ENCODE data around the gene TMEM185B.

Gene TMEM185B

DNA sequence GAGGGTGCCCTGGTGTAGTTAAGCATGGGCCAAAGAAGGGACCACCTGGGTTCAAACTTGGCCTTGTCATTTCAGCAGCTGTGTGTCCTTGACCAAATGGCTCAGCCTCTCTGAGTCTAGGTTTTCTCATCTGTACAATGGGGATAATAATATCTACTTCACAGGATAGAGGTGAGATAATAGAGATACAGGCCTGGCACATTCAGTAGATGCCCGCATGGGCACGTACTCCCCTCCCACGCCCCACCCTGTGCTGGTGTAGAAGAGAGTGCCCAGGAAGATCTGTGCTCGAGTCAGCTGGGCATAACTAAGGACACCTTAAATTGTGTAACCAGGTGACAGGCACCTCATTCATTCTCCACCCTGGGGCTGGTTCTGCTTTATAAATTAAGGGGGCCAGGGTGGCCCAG is 8.4 kb upstream of the TMEM185B start:
- DNase-seq (ENCODE audit: low read depth in 2 of 2) = no peak

DNA sequence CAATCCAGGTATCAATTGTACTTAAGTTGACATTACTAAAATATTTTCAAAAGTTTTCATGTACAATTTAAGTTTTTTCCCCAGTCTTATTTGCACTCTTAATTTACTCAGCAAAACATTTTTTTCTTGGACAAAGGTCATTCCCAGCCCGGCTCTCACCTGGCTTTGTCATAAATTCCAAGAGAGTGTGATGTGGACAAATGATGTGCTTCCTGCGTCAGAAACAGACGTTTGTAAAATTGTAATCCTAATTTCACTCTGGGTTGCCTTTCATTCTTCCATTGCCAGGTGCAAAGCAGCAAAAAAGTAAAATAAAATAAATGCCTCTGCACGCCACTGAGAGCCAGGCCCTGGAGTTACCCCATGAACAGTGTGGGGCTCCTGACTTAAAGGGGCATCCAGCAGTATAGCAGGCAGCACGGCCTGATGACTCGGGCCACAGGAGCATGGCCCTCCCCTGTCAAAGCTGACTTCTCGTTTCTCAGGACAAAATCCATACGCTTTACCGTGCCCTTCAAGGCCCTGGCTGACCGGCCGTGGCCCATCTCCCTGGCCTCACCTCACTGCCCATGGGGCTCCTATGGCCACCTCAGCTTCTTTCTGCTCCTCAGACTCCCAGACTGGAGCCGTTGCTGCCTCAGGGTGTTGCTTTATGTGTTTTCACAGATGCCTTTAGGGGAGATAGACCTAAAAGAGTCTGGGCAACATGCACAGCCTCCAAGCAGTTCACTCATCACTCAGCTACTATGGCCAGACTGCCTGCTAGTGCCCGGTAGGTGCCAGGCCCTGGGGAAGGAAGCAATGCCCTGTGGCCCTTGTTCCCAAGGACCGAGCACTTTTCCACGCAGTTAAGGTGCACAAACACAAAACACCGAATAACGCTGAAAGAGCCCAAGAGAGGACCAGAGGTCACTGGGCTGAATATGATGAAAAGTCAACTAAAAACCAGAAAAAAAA is 7.6 kb upstream of the TMEM185B start:
- no peak for DNase-seq (ENCODE audit: low read depth in 2 of 2)

DNA sequence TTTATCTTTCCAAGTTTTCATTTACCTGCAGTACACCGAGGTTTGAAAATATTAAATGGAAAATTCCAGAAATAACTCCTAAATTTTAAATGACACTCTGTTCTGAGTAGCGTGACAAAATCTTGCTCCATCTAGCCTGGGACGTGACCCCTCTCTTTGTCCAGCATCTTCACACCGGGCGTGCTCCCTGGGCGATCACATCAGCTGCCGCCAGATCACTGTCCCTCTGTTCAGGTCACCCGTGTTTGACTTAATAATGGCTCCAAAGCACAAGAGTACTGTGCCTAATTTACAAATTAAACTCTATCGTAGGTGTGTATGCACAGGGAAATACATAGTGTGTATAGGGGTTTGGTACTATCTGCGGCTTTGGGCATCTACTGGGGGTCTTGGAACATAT is 6.1 kb upstream of the TMEM185B start:
- no peak for DNase-seq (ENCODE audit: low read depth in 2 of 2)

DNA sequence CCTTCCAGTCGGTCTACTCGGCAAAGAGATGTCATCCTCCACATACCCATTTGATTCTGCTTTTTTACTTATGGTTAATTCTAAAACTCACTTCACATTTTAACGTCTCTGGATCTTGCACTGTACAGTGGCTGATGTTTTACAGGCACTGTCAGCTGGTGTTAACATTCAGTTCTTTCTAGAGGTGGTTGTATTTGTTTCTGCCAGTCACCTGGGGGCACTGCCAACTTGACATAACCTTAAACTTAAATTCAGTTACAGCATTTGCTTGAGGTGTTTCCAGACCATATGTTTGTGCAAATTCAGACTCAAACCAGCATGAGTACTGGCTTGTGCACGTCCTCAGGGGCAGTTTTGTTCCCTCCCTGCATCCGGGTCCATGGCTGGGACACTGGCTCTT is 5.3 kb upstream of the TMEM185B start:
- DNase-seq (ENCODE audit: low read depth in 2 of 2) = no peak

DNA sequence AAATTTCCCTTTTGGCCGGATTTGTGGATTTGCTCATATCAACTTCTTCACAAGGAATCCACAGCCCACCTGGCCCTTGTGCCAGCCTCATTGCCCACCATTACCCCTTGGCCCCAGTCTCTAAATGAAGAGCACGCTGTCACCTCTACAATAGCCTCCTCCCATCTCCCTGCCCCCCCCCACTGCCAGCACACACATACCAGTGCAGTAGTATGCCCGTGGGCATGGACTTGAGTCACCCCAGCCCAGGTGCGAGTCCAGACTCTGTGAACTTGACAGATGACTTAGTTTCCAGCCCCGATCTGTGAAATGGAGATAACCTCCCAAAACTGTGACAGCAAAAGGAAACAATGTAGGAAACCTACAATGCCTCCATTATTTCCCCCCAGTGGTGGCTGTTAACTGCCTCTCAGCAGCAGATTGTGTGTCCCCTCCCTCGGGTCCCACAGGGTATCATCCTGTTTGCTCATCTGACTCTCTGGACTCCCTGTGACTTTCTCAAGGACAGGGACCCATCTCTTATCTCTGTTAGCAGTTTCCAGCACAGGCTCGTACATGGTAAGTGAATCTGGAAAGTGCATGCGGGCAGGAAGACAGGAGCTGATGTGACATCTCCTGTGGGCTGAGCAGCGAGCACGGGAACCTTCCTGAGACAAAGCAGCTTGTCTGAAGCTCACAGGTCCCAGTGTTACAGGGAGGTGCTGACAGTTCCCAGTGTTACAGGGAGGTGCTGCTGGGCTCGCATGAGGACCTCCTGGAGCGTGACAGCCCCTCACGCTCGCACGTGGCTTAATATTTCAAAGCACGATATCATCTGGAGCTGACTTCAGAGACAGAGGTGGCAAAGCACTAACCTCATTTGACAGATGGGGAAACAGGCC is 4.2 kb upstream of the TMEM185B start:
- DNase-seq (ENCODE audit: low read depth in 2 of 2) = no peak

DNA sequence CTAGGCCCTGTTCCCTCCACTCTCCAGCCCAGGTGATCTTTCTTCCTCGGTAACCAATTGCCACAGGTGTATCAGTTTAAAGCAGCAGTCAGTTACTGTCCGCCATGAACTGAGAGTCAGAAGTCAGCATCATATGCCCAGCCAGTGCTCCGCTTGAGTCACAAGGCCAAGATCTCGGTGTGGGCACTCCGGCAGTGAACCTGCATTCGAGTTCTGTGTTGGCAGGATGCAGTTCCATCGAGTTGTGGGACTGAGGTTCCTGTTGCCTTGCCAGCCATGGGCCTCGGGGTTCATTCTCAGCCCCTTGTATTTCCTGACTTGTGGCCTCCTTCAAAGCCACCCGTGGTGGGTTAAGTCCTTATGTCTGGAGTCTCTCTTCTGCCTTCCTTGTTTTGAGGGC is 3.1 kb upstream of the TMEM185B start:
- DNase-seq (ENCODE audit: low read depth in 2 of 2) = no peak

DNA sequence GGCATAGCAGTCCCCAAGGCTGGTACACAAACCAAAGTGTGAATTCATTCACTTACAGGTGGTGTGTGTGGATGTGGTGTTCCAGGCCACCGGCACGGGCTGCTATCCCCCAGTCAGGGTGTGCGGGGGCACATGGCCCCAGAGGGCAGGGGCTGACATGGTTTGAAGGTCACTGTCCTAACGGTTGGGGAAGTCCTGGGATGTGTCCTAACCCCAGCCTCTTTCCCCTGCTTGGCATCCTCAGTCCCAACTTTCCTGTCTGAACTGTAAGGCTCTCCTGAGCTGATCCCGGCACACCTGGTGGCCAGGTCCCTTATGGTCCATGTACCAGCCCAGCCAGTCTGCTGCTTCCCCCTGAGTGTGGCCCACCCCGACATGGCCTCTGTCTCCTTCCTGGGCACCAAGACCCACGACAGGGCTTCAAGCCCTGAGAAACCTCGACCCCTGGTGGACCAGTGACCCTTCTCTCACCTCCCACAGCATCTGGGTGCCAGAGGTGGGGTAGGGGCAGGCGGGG is 2.4 kb upstream of the TMEM185B start:
- DNase-seq (ENCODE audit: low read depth in 2 of 2) = no peak

DNA sequence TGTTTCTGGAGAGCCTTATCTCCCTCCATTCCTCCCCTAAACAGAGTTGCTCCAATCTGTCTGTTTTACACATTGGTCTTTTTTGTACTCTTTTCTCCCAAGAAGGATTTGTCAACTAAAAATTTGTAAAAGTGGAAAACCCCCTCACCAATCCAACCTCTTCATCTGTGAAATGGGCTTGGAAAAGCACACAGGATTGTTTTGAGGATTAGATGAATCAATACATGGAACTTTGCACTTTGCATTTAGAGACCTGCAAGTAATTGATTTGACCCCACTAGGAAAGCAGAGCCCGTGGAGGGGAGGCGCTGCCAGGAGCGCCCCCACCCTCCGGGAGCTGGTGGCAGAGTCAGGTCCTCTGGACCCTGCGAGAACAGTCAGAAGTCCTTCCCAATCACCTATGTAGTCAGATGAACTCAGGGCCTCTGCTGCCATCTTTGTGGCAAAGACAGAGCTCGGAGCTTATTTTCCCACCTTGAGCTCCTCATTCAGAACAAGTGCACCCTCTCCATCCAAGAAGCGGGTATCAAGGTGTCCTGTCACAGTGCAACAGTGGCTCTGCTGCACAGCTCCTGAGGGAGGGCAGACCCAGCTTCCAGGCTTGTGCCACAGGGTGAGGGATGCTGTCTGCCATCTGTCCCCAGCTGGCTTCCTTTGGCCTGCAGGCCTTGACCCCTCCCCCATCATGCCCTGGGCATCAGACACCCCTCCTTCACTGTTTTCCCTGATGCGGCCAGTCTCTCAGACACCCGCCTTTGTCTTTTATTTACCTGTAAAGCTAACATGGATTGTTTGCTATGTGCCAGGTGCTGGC is 1.7 kb upstream of the TMEM185B start:
- DNase-seq (ENCODE audit: low read depth in 2 of 2) = no peak

DNA sequence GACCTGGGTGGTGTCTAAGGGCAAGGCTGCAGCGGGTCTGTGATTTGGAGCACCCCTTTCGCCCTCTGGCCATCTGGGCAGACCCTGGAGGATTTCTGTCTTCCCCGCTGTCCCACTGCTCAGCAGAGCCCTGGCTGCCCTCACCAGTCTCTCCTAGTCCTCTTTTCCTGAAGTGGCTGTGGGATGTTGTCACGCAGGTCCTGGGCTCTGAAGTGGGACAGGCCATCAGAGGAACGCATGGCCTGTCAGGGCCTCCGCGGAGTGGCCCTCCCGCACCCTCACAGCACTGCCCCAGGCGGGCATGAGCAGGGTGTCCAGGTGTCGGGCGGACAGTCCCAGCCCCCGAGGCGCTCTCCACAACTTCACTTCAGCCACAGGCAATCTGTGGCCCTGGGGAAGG is 1.1 kb upstream of the TMEM185B start:
- DNase-seq (ENCODE audit: low read depth in 2 of 2) = no peak

DNA sequence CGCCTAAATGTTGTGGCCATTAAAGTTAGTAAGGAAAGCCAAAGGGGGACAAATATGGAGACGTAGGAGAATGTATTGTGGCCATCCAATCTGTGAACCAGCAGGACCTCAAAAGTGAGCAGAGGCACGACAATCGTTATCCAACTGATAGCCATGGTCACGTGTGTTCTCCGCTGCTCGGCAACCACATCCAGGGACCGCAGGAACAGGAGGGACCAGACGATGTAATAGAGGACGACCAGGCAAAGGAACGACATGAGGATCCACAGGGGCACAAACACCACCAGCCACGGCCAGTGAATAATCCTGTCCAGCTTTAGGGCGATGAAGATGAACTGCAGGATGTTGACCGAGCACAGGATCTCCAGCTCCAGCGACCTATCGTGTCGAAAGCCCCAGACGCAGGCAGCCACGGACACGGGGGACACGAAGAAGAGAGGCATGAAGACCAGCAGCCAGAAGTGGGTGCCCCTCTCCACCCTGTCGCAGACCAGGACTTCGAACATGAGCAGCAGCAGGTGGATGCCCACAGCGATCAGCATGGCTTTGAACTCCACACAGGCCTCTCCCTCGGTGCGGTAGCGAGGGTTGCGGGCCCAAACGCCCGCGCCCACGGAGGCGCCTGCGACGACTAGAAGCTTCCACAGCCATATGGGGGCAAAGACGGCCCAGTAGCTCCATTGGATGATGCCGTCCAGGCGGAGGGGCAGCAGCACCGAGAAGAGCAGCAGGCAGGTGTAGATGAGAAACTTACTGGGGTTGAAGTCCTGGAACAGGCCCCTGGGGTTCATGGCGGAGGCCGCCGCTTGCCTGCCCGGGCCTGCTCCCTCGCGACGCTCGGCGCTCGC is 790 bp downstream of the TMEM185B start:
- DNase-seq (ENCODE audit: low read depth in 2 of 2) = no peak

DNA sequence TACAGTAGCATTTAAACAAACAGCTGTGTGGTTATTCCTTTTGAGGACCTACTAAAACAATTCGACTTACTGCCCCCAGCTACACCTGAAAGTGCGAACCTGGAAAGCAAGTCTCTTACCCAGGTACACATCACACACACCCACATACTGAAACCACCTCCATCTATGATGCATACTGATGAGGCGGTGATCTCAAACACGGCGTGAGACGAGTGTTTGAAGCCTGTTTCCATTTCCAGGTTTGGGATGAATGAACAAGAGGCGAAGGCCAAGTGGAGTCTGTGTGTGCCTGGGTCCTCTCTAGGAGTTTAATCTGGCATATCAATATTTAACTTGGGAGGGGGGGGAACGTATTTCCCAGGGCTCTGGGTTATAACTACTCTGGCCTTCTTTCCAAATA is 1.6 kb downstream of the TMEM185B start:
- no peak for DNase-seq (ENCODE audit: low read depth in 2 of 2)

DNA sequence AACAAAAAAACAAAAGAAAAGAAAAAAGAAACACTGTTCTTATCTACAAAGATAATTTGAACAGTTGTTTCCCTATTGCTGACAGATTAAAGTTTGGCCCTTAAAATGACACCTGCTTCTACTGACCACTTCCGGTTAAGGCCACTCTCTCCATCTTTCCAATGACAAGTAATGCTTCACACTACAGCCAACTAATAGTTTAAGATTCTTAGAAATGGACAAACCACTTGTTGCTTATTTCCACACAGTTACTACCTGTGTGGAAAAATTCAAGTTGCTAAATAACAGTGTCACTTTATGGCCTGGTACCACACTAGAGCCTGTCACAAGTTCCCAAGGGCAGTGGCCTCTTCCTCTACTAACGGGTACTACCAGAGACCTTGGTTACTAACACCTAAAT is 2.4 kb downstream of the TMEM185B start:
- no peak for DNase-seq (ENCODE audit: low read depth in 2 of 2)

DNA sequence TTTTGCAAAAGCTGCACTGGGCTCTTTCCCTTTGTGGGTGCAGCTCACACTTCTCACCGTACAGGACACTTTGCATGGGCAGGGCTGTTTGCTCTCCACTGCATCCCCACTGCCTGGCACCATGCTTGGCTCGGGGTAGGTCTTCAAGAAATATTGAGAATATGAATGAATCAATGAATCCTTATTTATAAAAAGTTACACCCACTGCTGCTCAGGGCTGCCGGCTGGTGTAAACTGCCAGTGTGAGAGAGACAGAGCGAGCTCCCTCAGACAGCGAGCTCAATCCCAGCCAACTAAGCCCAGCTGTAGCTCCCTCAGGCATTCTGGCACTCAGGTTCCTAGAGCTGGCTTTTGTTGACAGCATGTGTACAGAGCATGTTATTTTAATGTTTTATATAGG is 3.4 kb downstream of the TMEM185B start:
- no peak for DNase-seq (ENCODE audit: low read depth in 2 of 2)

DNA sequence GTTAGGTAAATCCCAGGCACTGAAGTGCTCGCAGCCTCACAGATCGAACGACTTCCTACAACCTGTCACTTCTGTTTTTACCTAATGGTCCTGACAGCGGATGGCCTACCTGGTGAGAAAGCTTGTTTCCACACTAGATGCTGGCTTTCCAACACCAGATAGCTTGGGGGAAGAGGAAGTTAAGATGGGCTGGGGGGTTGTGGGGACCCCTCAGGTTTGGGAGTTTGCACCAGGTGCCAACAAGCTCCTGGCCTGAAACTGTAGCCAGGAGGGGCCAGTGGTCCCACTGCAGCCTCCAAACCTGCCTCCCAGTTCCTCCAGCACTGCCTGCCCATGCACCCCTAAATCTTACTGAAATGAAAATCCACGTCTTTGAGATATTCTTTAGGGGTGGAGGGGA is 3.9 kb downstream of the TMEM185B start:
- DNase-seq (ENCODE audit: low read depth in 2 of 2) = no peak

DNA sequence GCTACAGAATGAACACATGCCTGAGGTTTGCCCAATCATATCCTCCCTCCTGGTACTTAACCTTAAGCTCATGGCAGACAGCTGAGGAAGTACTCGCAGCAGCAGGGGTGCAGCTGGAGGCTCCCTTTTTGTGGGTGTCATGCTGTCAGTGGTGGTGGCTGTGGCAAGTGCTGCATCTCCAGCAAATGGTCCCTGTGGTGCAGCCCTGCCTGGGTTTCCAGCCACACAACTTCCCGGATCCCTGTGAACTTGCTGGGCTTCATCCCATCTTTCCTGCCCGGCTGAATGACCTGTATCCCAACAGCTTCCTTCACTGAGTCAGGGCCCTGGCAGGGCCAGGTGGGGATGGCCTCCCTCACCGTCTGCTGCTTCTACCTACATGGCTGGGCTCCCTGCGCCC is 5.0 kb downstream of the TMEM185B start:
- no peak for DNase-seq (ENCODE audit: low read depth in 2 of 2)

DNA sequence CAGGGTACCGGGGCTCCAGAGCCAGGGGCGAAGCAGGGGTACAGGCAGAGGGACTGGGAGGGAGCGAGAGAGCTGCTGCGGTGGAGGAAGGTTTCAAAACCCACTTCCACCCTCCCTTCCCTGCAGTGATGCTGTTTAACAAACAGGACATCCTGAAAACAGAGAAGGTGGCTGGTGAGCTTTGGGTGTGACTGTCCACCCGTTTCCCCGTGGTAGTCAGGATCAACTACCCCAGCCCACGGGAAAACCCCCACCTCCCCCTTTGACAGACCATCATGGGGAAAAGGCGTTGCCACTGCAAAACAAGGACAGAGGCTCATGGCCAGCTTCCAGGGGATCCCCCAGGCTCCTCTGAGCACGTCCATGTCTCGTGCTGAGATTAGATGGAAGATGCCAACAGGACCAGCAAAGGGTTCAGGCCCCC is 12.9 kb downstream of the TMEM185B start:
- DNase-seq (ENCODE audit: low read depth in 2 of 2) = no peak

DNA sequence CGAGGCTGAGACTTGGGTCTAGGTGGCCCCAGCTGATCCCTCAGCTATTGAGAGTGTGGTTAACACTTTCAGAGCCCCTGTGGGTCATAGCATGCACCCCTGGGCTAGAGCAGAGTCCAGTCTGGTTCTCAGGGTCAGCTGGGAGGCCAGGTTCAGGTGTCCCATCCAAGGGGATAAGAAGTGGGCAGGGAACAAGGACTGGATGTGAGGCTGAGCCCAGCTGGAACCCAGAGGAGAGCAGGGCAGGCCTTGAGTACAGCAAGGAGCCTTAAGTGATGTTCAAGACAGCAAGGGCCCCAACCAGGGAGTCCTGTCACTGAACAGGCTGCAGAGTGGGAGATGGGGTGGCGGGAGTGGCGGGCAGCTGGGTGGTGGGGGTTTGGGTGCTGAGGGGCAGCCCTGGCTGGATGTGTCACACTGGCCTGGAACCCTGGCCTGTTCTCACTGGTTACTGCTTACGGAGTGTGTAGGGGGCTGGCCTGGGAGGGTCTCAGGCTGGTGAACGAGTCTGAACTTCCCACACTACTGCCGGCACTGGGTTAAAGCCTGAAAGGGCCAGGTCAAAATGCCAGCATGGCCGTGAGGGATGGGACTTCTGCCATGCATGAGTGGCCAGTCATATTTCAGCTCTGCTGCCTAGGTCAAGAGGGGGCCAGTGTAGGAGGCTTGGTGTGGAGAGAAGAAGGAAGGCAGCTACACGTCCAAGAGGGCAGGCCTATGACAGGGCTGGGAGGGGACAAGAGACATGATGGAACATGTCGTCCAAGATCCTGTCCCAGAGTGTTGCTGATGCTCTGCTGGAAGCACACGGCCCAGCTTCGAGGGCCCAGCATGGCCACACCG is 13.6 kb downstream of the TMEM185B start:
- DNase-seq (ENCODE audit: low read depth in 2 of 2) = no peak

DNA sequence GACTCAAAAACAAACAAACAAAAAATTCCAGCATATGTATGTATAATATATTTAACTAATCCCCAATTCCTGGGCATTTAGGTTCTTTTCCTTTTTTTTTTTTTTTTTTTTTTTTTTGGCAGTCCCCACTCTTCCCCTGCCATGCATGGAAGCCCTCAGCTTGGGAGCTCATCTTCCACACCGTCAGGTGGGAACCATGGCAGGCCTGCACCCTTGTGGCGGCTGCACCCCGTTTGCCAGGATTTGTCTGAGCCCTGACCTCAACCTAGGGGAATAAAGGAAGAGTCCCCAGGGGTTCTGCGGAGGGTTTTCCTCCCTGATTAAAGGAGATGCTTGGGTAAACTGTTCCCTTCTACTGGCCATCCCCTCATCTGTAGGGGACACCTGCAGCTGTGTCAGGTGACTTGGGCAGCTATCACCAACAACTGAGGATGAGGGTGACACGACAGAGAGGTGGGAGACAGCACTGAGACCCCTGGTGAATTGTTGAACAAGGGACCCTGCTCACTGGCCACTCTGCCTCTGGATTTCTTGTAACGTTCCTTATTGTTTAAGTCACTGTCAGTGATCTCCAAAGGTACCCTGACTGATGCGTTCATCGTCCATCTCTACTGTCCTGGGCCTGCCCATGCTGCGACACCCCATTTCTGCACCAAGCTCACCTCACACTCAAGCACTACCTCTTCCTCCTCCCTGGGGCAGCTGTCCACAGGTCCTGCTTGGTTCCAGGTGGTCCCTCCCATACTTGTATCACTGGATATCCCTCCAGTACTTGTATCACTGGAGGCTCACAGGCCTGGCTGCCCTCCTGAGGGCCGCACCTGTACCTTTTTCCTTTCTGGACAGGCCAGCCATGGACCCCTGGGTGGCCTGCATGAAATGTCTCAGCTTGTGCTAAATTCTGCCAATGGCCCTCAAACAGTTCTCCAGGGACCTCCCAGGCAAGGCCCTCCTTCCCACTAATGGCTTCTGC is 14.5 kb downstream of the TMEM185B start:
- DNase-seq (ENCODE audit: low read depth in 2 of 2) = no peak
